HEK293T (cell line): ENCODE measurements around the gene RRP9.
"Not testable (repeated sequence)": the region's sequence is repeated elsewhere in the genome, so short reads cannot be mapped to it uniquely, and the experiment has no call there.

Experiments
- CTCF ChIA-PET: fragments of 350-600 bp; formaldehyde crosslinking; extraction: SDS; loops from one replicate; lab custom pipeline; 2021; ENCODE audit warnings: antibody characterized with exemption, inconsistent platforms; lab: Yijun Ruan, JAX
- POLR2A ChIA-PET: fragments of 350-600 bp; formaldehyde crosslinking; extraction: SDS; loops from one replicate; lab custom pipeline; 2020; ENCODE audit warnings: antibody characterized with exemption, inconsistent platforms; lab: Yijun Ruan, JAX
- DNase-seq: peaks from one replicate; pipeline ENCODE4 v3.0.0; 2012; ENCODE audit warnings: mixed read lengths; ENCODE audit errors: extremely low spot score
- ARNT ChIP-seq: fragments of 450-650 bp; IDR thresholded peaks from 2 replicates; pipeline ENCODE4 v1.6.1; 2017; ENCODE audit warnings: mild to moderate bottlenecking
- BHLHE40 ChIP-seq: fragments of 450-650 bp; IDR thresholded peaks from 2 replicates; pipeline ENCODE4 v1.6.1; 2016; ENCODE audit warnings: mild to moderate bottlenecking, moderate library complexity, borderline replicate concordance
- CTBP1 ChIP-seq: fragments of 450-650 bp; IDR thresholded peaks from 2 replicates; pipeline ENCODE4 v1.6.1; 2016; ENCODE audit warnings: borderline replicate concordance
- ELF4 ChIP-seq: fragments of 450-650 bp; IDR thresholded peaks from 2 replicates; pipeline ENCODE4 v1.6.1; 2017; ENCODE audit warnings: antibody characterized with exemption
- FOXA1 ChIP-seq: fragments of 450-650 bp; IDR thresholded peaks from 2 replicates; pipeline ENCODE4 v1.6.1; 2016; ENCODE audit warnings: mild to moderate bottlenecking
- FOXK2 ChIP-seq: fragments of 450-650 bp; IDR thresholded peaks from 2 replicates; pipeline ENCODE4 v1.6.1; 2016; ENCODE audit warnings: mild to moderate bottlenecking
- FOXM1 ChIP-seq: fragments of 450-650 bp; IDR thresholded peaks from 2 replicates; pipeline ENCODE4 v1.6.1; 2017; ENCODE audit warnings: mild to moderate bottlenecking, borderline replicate concordance
- HDGF ChIP-seq: fragments of 450-650 bp; IDR thresholded peaks from 2 replicates; pipeline ENCODE4 v1.6.1; 2017; ENCODE audit warnings: antibody characterized with exemption, borderline replicate concordance
- L3MBTL2 ChIP-seq: fragments of 450-650 bp; conservative IDR thresholded peaks from 2 replicates; pipeline ENCODE4 v1.6.1; 2016; ENCODE audit warnings: mild to moderate bottlenecking
- LEF1 ChIP-seq: fragments of 450-650 bp; IDR thresholded peaks from 2 replicates; pipeline ENCODE4 v1.6.1; 2017; ENCODE audit warnings: mild to moderate bottlenecking, borderline replicate concordance
- NFRKB ChIP-seq: fragments of 450-650 bp; IDR thresholded peaks from 2 replicates; pipeline ENCODE4 v1.6.1; 2016; ENCODE audit warnings: mild to moderate bottlenecking, moderate library complexity
- SP1 ChIP-seq: fragments of 450-650 bp; IDR thresholded peaks from 2 replicates; pipeline ENCODE4 v1.6.1; 2017
- SUZ12 ChIP-seq: fragments of 450-650 bp; IDR thresholded peaks from 2 replicates; pipeline ENCODE4 v1.6.1; 2016; ENCODE audit warnings: mild to moderate bottlenecking
- TARDBP ChIP-seq: fragments of 450-650 bp; IDR thresholded peaks from 2 replicates; pipeline ENCODE4 v1.6.1; 2016
- ZNF384 ChIP-seq: fragments of 450-650 bp; IDR thresholded peaks from 2 replicates; pipeline ENCODE4 v1.6.1; 2016
- TF ChIP-seq, protein P1 (sequence below): fragments of 450-650 bp; IDR thresholded peaks from 2 replicates; pipeline ENCODE4 v1.6.1; 2016

RRP9 gene

DNA sequence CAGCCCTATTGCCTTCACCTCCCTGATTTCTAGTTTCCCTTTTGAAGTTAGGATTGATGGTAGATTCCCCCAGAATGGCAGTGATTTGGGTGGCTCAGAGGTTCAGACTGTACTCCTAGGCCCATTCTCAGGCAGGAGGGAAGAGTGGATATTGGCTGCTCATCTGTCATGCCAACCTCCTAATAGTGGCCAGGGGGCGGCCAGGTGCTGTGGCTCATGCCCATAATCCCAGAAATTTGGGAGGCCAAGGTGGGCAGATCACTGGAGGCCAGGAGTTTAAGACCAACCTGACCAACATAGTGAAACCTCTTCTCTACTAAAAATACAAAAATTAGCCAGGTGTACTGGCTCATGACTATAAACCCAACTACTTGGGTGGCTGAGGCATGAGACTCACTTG lies 11.3 kb downstream of the RRP9 start:
- ChIA-PET CTCF (no interaction called here), POLR2A (no interaction called here)
- TF ChIP-seq ARNT (no peak), SP1 (no peak), L3MBTL2 (no peak), FOXA1 (no peak), CTBP1 (no peak)
- no peak for DNase-seq

- CTCF ChIA-PET, result no interaction called here
- POLR2A ChIA-PET, result no interaction called here
- no peak for DNase-seq
- TF ChIP-seq ZNF384 (no peak), SP1 (no peak), L3MBTL2 (no peak), LEF1 (no peak), ELF4 (no peak), NFRKB (no peak), FOXK2 (no peak), CTBP1 (no peak), SUZ12 (no peak), ARNT (no peak), BHLHE40 (no peak), FOXA1 (no peak), HDGF (no peak), TARDBP (no peak), FOXM1 (no peak)
- TF ChIP-seq, protein P1, sequence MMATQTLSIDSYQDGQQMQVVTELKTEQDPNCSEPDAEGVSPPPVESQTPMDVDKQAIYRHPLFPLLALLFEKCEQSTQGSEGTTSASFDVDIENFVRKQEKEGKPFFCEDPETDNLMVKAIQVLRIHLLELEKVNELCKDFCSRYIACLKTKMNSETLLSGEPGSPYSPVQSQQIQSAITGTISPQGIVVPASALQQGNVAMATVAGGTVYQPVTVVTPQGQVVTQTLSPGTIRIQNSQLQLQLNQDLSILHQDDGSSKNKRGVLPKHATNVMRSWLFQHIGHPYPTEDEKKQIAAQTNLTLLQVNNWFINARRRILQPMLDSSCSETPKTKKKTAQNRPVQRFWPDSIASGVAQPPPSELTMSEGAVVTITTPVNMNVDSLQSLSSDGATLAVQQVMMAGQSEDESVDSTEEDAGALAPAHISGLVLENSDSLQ, result no peak
These were observed 12.2 kb downstream of the RRP9 start for GRCh38 chr3:51929420-51930003.

- POLR2A ChIA-PET, CTCF ChIA-PET, DNase-seq: not testable (repeated sequence)
These were observed 12.7 kb downstream of the RRP9 start for GRCh38 chr3:51928981-51929380.

DNA sequence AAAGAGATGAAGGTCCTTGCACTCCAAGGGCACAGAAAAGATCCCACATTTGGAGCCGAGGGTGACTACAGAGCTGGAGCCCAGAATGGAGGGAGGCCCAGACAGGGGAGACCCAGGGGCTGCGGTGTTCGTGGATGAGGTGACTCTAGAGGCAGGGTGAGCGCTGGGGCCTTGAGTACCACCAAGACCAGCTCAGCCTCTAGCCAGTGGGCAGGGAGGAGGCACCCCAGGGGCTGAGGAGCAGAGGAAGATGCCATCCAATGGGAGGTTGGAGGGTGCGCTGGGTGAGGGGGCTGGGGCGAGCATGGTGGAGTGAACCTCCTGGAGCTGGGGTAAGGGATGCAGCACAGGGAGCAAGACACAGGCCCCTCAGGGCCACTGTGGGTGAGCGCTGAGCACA lies 13.3 kb downstream of the RRP9 start:
- no peak for DNase-seq
- ChIA-PET POLR2A (no interaction called here), CTCF (no interaction called here)
- TF ChIP-seq NFRKB, result no peak
- no peak for TF ChIP-seq BHLHE40
- no peak for TF ChIP-seq HDGF
- TF ChIP-seq FOXM1, result no peak
- no peak for TF ChIP-seq TARDBP

DNA sequence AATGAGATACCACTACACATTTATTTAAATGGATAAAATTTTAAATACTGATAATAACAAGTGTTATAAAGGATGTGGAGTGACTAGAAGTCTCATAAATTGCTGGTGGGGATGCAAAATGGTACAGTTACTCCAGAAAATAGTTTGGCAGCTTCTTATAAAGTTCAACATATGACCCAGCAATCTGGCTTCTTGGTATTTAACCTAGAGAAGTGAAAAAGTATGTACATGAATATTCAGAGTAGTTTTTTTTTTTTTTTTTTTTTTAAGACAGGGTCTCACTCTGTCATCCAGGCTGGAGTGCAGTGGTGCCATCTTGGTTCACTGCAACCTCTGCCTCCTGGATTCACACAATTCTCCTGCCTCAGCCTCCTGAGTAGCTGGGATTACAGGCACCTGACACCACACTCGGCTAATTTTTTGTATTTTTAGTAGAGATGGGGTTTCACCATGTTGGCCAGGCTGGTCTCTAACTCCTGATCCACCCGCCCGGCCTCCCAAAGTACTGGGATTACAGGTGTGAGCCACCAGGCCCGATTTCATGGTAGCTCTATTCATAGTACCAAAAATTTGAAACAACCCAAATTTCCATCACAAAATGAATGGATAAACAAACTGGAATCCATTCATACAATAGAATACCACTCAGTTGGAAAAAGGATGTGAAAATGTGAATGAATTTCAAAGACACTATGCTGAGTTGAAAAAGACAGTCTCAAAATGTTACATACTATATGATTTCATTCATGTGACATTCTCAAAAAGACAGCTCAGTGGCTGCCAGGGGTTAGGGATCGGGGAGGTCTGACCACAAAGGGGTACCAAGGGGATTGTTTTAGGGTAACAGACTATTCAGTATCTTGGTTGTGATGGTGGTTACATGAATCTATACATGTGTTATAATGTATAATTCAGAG lies 14.4 kb downstream of the RRP9 start:
- ChIA-PET POLR2A (no interaction called here), CTCF (no interaction called here)
- TF ChIP-seq FOXA1 (no peak), SUZ12 (no peak), FOXK2 (no peak), HDGF (no peak), FOXM1 (no peak), CTBP1 (no peak), SP1 (no peak), TARDBP (no peak), LEF1 (no peak), BHLHE40 (no peak), ZNF384 (no peak), ARNT (no peak), NFRKB (no peak), L3MBTL2 (no peak)
- TF ChIP-seq, protein P1, result no peak
- no peak for DNase-seq

GRCh38 chr3:51921081-51921578 lies 20.6 kb downstream of the RRP9 start:
- TF ChIP-seq ELF4, result no peak
- TF ChIP-seq, protein P1, result no peak
- TF ChIP-seq CTBP1, result no peak
- TF ChIP-seq ARNT, result no peak
- TF ChIP-seq LEF1, result no peak
- TF ChIP-seq HDGF, result no peak
- TF ChIP-seq FOXM1, result no peak
- TF ChIP-seq L3MBTL2, result no peak
- TF ChIP-seq TARDBP, result no peak
- TF ChIP-seq NFRKB, result no peak
- no peak for TF ChIP-seq FOXK2
- no peak for DNase-seq
- ChIA-PET CTCF (no interaction called here), POLR2A (no interaction called here)

- ChIA-PET POLR2A (no interaction called here), CTCF (no interaction called here)
- TF ChIP-seq SP1, result no peak
- no peak for TF ChIP-seq FOXK2
- TF ChIP-seq BHLHE40, result no peak
- TF ChIP-seq SUZ12, result no peak
- TF ChIP-seq, protein P1, result no peak
- TF ChIP-seq FOXM1, result no peak
- no peak for TF ChIP-seq CTBP1
- TF ChIP-seq TARDBP, result no peak
- no peak for TF ChIP-seq HDGF
- TF ChIP-seq ARNT, result no peak
- no peak for TF ChIP-seq NFRKB
- no peak for TF ChIP-seq L3MBTL2
- no peak for TF ChIP-seq ELF4
- TF ChIP-seq FOXA1, result no peak
- TF ChIP-seq LEF1, result no peak
- DNase-seq, result no peak
These were observed 25.3 kb downstream of the RRP9 start for GRCh38 chr3:51916418-51916817.
